HCT116 (cell line): ENCODE measurements around the gene KLF4. TPM values are rescaled to one million over a fixed set of nuclear protein-coding genes. Genes with fewer than 3 reads are reported as not detected.

ENCODE experiments used
- ATAC-seq: fragments of 200-7000 bp; cut with Tn5 transposase; 2 replicates; pipeline ENCODE4 v1.9.1; 2020; ENCODE audit warnings: mild to moderate bottlenecking, moderate library complexity
- BruUV-seq: library from RNA; stranded (reverse); fragments of 400-500 nt; replicated peaks from 2 replicates; lab custom pipeline; 2021; lab: Mats Ljungman, UMichigan
- CTCF ChIA-PET: fragments of 300-600 bp; sonication (Branson Sonifier 250); formaldehyde crosslinking; loops from one replicate; lab custom pipeline; 2021; ENCODE audit warnings: antibody characterized with exemption; lab: Charles Lee
- POLR2A ChIA-PET: fragments of 300-600, 350-600 bp; sonication (Branson Sonifier 250); formaldehyde crosslinking; loops from one replicate; lab custom pipeline; 2021; ENCODE audit warnings: antibody characterized with exemption; lab: Charles Lee
- RAD21 ChIA-PET, 2 experiments: fragments of 300-600 bp; sonication (Branson Sonifier 250); formaldehyde crosslinking; loops; one replicate each; lab custom pipeline; 2023; ENCODE audit warnings: low total read pairs in 2 of 2; ENCODE audit not compliant: uncharacterized antibody in 2 of 2, unreplicated experiment in 2 of 2, low non-redundant PET in 1 of 2; lab: Charles Lee
- DNase-seq: peaks from one replicate; pipeline ENCODE4 v3.0.0-alpha.2; 2010; ENCODE audit warnings: low read depth, low spot score
- H2AFZ ChIP-seq: fragments of 200-600 bp; shearing (Covaris generic), sonication (generic); 2 replicates; pipeline ENCODE4 v1.6.1; 2017; ENCODE audit warnings: low read depth, mixed run types, mixed read lengths, antibody characterized with exemption, low read length; ENCODE audit not compliant: poor library complexity, severe bottlenecking
- H3K27ac ChIP-seq: 2 replicates; pipeline ENCODE4 v1.5.1; 2012; ENCODE audit warnings: low read depth, low read length
- H3K27me3 ChIP-seq: fragments of 200-600 bp; sonication (generic); 2 replicates; pipeline ENCODE4 v1.6.1; 2016; ENCODE audit warnings: mixed run types, low read length, mixed read lengths; ENCODE audit not compliant: insufficient read depth
- H3K36me3 ChIP-seq, 2 experiments: fragments of 200-500 bp in 1 of 2; fragments of 200-600 bp in 1 of 2; sonication (Bioruptor generic) in 1 of 2; sonication (generic) in 1 of 2; 2 replicates each; pipeline versions ENCODE4 v1.5.1 to v1.6.1; 2014 to 2016; ENCODE audit warnings: low read length in 2 of 2, inconsistent platforms in 1 of 2, mixed read lengths in 1 of 2, mixed run types in 1 of 2; ENCODE audit not compliant: insufficient read depth in 2 of 2, control insufficient read depth in 1 of 2
- H3K4me1 ChIP-seq, 2 experiments: fragments of 200-600 bp in 1 of 2; sonication (generic) in 1 of 2; 2 replicates each; pipeline versions ENCODE4 v1.5.1 to v1.6.1; 2012 to 2017; ENCODE audit warnings: low read length in 2 of 2, inconsistent platforms in 1 of 2, mild to moderate bottlenecking in 1 of 2, mixed read lengths in 1 of 2, mixed run types in 1 of 2, moderate library complexity in 1 of 2; ENCODE audit not compliant: insufficient read depth in 2 of 2, control insufficient read depth in 1 of 2
- H3K4me2 ChIP-seq: fragments of 200-600 bp; sonication (generic); 2 replicates; pipeline ENCODE4 v1.6.1; 2017; ENCODE audit warnings: mixed run types, low read length, mixed read lengths
- H3K4me3 ChIP-seq, 2 experiments: fragments of 200-600 bp in 1 of 2; sonication (generic) in 1 of 2; replicated peaks in 1 of 2; 2 replicates each; pipeline ENCODE4 v1.5.1; 2011 to 2016; ENCODE audit warnings: low read length in 2 of 2, control low read depth in 1 of 2, low read depth in 1 of 2, mild to moderate bottlenecking in 1 of 2, mixed read lengths in 1 of 2, mixed run types in 1 of 2
- H3K79me2 ChIP-seq: fragments of 200-600 bp; sonication (generic); 2 replicates; pipeline ENCODE4 v1.6.1; 2017; ENCODE audit warnings: mild to moderate bottlenecking, mixed run types, low read length, moderate library complexity, mixed read lengths; ENCODE audit not compliant: insufficient read depth
- H3K9ac ChIP-seq: fragments of 200-600 bp; sonication (generic); 2 replicates; pipeline ENCODE4 v1.6.1; 2016; ENCODE audit warnings: low read length, mixed read lengths
- H3K9me2 ChIP-seq: fragments of 200-600 bp; sonication (generic), shearing (Covaris generic); 2 replicates; pipeline ENCODE4 v1.6.1; 2017; ENCODE audit warnings: mixed run types, mild to moderate bottlenecking, moderate library complexity; ENCODE audit not compliant: insufficient read depth
- H3K9me3 ChIP-seq, 2 experiments: fragments of 200-500 bp in 1 of 2; fragments of 200-600 bp in 1 of 2; sonication (Bioruptor generic) in 1 of 2; sonication (generic) in 1 of 2; 2 replicates each; pipeline ENCODE4 v1.6.1; 2014 to 2017; ENCODE audit warnings: low read length in 2 of 2, mixed read lengths in 2 of 2, inconsistent platforms in 1 of 2, low read depth in 1 of 2, mild to moderate bottlenecking in 1 of 2, mixed run types in 1 of 2, moderate library complexity in 1 of 2; ENCODE audit not compliant: control insufficient read depth in 1 of 2, insufficient read depth in 1 of 2
- H4K20me1 ChIP-seq: fragments of 200-600 bp; sonication (generic), shearing (Covaris generic); 2 replicates; pipeline ENCODE4 v1.6.1; 2017; ENCODE audit warnings: mixed run types, mild to moderate bottlenecking, moderate library complexity; ENCODE audit not compliant: insufficient read depth
- CEBPB ChIP-seq: IDR thresholded peaks from 2 replicates; pipeline ENCODE4 v1.6.1; 2012; ENCODE audit warnings: low read depth
- EGR1 ChIP-seq: IDR thresholded peaks from 2 replicates; pipeline ENCODE4 v1.6.1; 2012; ENCODE audit warnings: low read depth
- EZH2phosphoT487 ChIP-seq: fragments of 200-600 bp; IDR thresholded peaks from 2 replicates; pipeline ENCODE4 v1.6.1; 2018; ENCODE audit warnings: antibody characterized with exemption, borderline replicate concordance
- POLR2A ChIP-seq: IDR thresholded peaks from 2 replicates; pipeline ENCODE4 v1.7.0; 2011; ENCODE audit warnings: borderline replicate concordance; ENCODE audit not compliant: insufficient read depth, insufficient read length; ENCODE audit errors: extremely low read depth
- POLR2AphosphoS5 ChIP-seq: IDR thresholded peaks from 2 replicates; pipeline ENCODE4 v1.6.1; 2011; ENCODE audit warnings: mild to moderate bottlenecking, low read depth, low read length, moderate library complexity
- SIN3A ChIP-seq: IDR thresholded peaks from 2 replicates; pipeline ENCODE4 v1.6.1; 2012; ENCODE audit warnings: low read depth
- SP1 ChIP-seq: IDR thresholded peaks from 2 replicates; pipeline ENCODE4 v1.6.1; 2012; ENCODE audit warnings: low read depth
- YY1 ChIP-seq: IDR thresholded peaks from 2 replicates; pipeline ENCODE4 v1.6.1; 2011; ENCODE audit warnings: low read length, low read depth, moderate library complexity, mild to moderate bottlenecking; ENCODE audit not compliant: insufficient replicate concordance; ENCODE audit errors: extremely low read depth
- ZFX ChIP-seq: fragments of 450-650 bp; IDR thresholded peaks from 2 replicates; pipeline ENCODE4 v1.6.1; 2017
- intact Hi-C: fragments of 100-400 bp; cut with micrococcal nuclease; formaldehyde crosslinking; loops from 2 replicates; pipeline ENCODE4 v1.10.0; 2022
- total RNA-seq: library from RNA; stranded (reverse); gene quantifications from one replicate; pipeline ENCODE4 v1.2.1, GENCODE V29; 2021; ENCODE audit not compliant: unreplicated experiment
- TF ChIP-seq, protein P1 (sequence below): IDR thresholded peaks from 2 replicates; pipeline ENCODE4 v1.6.1; 2012

Gene KLF4
- total RNA-seq, 1 experiment from 2014 or later = 92.8 TPM

DNA sequence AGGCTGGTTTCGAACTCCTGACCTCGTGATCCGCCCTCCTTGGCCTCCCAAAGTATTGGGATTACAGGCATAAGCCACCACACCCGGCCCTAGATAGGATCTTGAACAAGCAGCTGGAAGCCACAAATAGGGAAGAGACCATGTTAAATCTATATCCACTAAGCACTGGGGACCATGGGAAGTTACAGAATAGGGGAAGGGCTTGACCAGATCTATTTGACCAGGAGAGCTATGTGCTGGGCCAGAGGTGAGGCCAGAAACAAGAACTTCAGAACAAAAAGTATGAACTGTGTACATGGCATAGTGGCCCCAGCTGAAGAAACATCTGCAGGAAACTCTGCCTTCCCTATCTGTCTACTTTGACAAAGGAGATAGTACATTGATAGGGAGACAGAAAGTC lies 10.8 kb downstream of the KLF4 start:
- Histone ChIP-seq H4K20me1 (no peaks in the 10 kb centered on the region), H3K9ac (no peak overlapping the region), H3K9me3 (no peaks in the 10 kb centered on the region), H3K27ac (no peak overlapping the region), H3K9me2 (no peaks in the 10 kb centered on the region), H3K4me1 (peaks cover 13 to 22% of the 10 kb centered on the region in 2 experiments; a peak in 3 of 4 replicates), H3K27me3 (no peaks in the 10 kb centered on the region), H3K79me2 (no peaks in the 10 kb centered on the region), H2AFZ (peak overlapping the region; percentile 13), H3K36me3 (no peaks in the 10 kb centered on the region), H3K4me3 (no peak overlapping the region), H3K4me2 (no peak overlapping the region)
- no TSS peak for BruUV-seq
- intact Hi-C loops = no loop called here
- DNase-seq (no peak), ATAC-seq (no peak)
- POLR2A ChIA-PET = no interaction called here
- CTCF ChIA-PET = interaction anchor here (1.4 kb wide), 1 partner anchor 13 kb away, joined by 4 read pairs; no protein-coding TSS in a partner anchor
- RAD21 ChIA-PET = no interaction called here
- TF ChIP-seq YY1 (no peak), CEBPB (no peak), SP1 (no peak), EZH2phosphoT487 (no peak), POLR2A (no peak), ZFX (no peak), SIN3A (no peak)
- TF ChIP-seq, protein P1, sequence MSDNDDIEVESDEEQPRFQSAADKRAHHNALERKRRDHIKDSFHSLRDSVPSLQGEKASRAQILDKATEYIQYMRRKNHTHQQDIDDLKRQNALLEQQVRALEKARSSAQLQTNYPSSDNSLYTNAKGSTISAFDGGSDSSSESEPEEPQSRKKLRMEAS = no peak

DNA sequence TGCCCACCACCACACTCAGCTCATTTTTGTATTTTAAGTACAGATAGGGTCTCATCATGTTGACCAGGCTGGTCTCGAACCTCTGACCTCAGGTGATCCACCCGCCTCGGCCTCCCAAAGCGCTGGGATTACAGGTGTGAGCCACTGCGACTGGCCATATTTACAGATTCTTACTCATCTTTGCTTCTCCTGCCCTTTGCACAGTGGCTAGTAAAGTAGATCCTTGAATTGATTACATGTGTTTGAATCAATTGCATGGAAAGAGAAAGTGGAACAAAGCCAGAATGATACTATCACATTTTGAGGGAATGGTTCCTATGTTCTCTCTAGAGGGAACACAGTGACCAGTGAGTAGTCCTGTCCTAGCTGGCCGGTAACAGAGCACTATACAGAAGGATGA lies 15.4 kb downstream of the KLF4 start:
- BruUV-seq = no TSS peak
- no peak overlapping the region for H3K27ac ChIP-seq
- no peak overlapping the region for H3K4me3 ChIP-seq
- DNase-seq = no peak
- TF ChIP-seq YY1 (no peak), EGR1 (no peak), POLR2AphosphoS5 (no peak), SP1 (no peak)
- TF ChIP-seq, protein P1 = no peak
- intact Hi-C loops = no loop called here
- no peaks in the 10 kb centered on the region for H3K4me1 ChIP-seq
- ATAC-seq = no peak
- no peaks in the 10 kb centered on the region for H4K20me1 ChIP-seq
- ChIA-PET POLR2A (no interaction called here), CTCF (no interaction called here), RAD21 (no interaction called here)
- no peaks in the 10 kb centered on the region for H3K27me3 ChIP-seq
- no peak overlapping the region for H3K9ac ChIP-seq
- no peaks in the 10 kb centered on the region for H3K9me2 ChIP-seq
- H3K36me3 ChIP-seq = no peaks in the 10 kb centered on the region
- H2AFZ ChIP-seq = no peak overlapping the region
- H3K9me3 ChIP-seq = no peaks in the 10 kb centered on the region
- no peak overlapping the region for H3K4me2 ChIP-seq
- H3K79me2 ChIP-seq = no peaks in the 10 kb centered on the region
